Transverse colon (tissue), 4 donors: ENCODE measurements around the gene HBD.

Experiments used
- CTCF ChIP-seq, 5 experiments: fragments of 200-600 bp in 3 of 5; fragments of 450-650 bp in 2 of 5; sonication (generic) in 3 of 5; IDR thresholded peaks; 1 replicate in 2 of 5; 2 replicates in 3 of 5; pipeline ENCODE4 v1.5.1; 2016 to 2017; ENCODE audit warnings: antibody characterized with exemption in 5 of 5, inconsistent platforms in 3 of 5, mild to moderate bottlenecking in 2 of 5, moderate library complexity in 1 of 5
- EP300 ChIP-seq: sonication (generic); formaldehyde crosslinking; IDR thresholded peaks from one replicate; pipeline ENCODE4 v1.6.1; 2017; ENCODE audit warnings: antibody characterized with exemption, low read depth
- POLR2A ChIP-seq: fragments of 450-650 bp; IDR thresholded peaks from one replicate; pipeline ENCODE4 v1.6.1; 2016; ENCODE audit warnings: antibody characterized with exemption, mild to moderate bottlenecking, moderate library complexity
- POLR2AphosphoS5 ChIP-seq, 3 donors: sonication (generic); formaldehyde crosslinking; IDR thresholded peaks; one replicate each; pipeline ENCODE4 v1.6.1; 2016; ENCODE audit warnings: antibody characterized with exemption in 3 of 3

GRCh38 chr11:5277807-5278382 is 43.6 kb upstream of the HBD start:
- TF ChIP-seq POLR2A, result no peak
- TF ChIP-seq CTCF (IDR thresholded peaks at IDR 0.05), result no peak
- TF ChIP-seq POLR2AphosphoS5 (IDR thresholded peaks at IDR 0.05), result no peak
- no peak for TF ChIP-seq EP300
